ENCODE data around the gene SPDYE2B.
"Not testable (repeated sequence)": the region's sequence is repeated elsewhere in the genome, so short reads cannot be mapped to it uniquely, and the experiment has no call there.

SPDYE2B gene, protein sequence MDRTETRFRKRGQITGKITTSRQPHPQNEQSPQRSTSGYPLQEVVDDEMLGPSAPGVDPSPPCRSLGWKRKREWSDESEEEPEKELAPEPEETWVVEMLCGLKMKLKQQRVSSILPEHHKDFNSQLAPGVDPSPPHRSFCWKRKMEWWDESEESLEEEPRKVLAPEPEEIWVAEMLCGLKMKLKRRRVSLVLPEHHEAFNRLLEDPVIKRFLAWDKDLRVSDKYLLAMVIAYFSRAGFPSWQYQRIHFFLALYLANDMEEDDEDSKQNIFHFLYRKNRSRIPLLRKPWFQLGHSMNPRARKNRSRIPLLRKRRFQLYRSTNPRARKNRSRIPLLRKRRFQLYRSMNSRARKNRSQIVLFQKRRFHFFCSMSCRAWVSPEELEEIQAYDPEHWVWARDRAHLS

DNA sequence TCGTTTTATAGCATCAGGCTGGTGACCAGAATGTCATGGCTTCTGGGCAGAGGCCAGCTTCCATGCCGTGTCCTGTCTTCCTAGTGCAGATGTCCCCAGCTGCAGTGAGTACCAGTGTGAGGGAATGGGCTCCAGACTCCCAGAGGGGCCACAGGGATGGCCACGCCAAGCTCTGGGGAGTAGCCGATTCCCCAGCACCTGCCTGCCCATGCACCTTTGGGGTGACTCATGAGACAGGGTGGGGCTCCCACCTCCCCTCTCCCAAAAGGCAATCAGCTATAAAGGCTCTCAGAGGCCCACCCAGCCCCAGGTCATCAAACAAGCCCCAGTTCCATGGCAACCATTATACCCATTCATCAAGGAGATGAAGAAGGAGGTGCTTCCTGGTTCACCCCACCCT lies at the start of gene SPDYE2B:
SPDYE2B (plus strand) TSS at position 396 of the 400 bp plus-strand sequence. CDS start 2,030 bp downstream, outside the sequence.
- DNase-seq, result not testable (repeated sequence)

- not testable (repeated sequence) for DNase-seq
Observed at GRCh38 chr7:102602317-102602716, 47.8 kb upstream of the SPDYE2B start.

DNA sequence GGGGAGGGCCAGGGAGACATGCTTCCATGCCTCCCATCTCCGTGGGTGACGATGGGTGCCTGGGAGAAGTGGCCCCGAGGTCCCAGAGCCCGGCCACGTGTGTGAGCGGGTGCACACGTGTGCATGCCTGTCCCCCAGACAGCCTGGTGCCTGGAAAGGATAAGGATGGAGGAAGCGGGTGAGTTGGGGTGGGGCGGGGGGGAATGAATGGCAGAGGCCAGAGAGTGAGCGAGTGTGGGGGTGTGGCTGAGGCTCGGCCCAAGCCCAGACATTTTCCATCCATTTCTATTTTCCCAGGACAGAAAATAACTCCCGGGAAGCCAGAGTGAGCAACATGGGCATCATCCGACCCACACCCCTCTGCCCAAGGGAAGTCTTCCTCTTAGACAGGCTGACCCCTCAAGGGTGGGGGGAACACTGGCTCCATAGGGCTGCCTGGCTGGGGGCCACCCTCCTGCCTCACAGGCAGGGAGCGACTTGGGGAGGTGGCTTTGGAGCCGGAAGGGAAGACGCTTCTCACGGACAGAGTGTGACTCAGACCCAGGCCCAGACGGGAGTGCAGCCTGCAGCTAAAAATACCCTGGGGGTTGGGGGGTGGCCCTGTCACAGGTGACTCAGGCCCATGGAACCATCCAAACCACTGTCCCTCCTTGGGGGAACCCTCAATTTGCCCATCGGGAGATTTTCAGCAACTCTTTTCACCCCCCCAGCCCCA lies 45.5 kb upstream of the SPDYE2B start:
- DNase-seq, result not testable (repeated sequence)

DNA sequence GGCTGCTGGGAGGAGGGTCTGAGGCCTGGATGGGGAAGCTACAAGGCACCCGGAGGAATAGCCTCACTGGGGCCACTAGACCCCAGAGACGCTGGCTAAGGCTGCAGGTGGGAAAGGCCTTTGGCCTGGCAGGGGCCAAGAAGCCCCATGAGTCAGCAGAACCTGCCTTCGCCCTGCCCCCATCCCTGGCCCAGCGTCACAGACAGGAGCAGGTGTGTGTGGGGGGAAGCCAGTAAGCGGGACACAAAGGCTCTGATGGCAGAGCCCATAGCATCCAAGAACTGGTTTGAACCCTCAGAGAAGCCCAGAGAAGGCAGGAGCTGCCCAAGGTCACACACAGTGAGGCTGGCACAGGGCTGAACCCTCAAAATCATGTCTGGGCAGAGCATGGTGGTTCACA lies 43.3 kb upstream of the SPDYE2B start:
- not testable (repeated sequence) for DNase-seq

GRCh38 chr7:102609734-102610133 lies 40.4 kb upstream of the SPDYE2B start:
- not testable (repeated sequence) for DNase-seq

GRCh38 chr7:102610441-102610840 lies 39.7 kb upstream of the SPDYE2B start:
- not testable (repeated sequence) for DNase-seq

DNA sequence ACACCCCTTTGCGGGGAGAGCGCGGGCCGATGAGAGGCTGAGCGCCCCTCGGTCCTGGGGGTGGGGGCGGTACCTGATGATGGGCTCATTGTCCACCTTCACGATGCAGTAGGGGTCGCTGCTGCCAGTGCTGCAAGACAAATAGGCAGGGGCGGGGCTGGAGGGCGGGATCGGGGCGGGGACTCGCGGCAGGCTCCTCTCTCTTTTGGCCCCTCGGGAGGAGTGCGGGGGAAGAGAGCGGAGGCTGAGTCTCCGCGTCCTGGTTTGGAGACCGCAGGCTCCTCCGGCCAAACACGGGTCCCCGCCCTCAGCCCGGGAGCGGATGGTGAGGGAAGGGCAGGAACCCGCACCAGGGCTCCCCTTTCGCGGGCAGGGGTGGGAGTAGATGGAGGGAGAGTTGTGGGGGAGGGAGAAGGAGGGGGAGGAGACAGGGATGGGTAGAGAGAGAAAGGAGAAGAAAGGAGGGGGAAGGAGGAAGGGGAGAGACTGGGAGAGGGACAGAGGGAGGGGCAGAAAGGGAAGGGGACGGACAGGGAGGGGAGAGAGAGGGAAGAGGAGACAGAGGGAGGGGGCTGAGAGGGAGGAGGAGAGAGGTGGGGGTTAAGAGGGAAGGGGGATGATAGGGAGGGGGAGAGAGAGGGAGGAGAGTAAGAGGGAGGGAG lies 39.0 kb upstream of the SPDYE2B start:
- not testable (repeated sequence) for DNase-seq

DNA sequence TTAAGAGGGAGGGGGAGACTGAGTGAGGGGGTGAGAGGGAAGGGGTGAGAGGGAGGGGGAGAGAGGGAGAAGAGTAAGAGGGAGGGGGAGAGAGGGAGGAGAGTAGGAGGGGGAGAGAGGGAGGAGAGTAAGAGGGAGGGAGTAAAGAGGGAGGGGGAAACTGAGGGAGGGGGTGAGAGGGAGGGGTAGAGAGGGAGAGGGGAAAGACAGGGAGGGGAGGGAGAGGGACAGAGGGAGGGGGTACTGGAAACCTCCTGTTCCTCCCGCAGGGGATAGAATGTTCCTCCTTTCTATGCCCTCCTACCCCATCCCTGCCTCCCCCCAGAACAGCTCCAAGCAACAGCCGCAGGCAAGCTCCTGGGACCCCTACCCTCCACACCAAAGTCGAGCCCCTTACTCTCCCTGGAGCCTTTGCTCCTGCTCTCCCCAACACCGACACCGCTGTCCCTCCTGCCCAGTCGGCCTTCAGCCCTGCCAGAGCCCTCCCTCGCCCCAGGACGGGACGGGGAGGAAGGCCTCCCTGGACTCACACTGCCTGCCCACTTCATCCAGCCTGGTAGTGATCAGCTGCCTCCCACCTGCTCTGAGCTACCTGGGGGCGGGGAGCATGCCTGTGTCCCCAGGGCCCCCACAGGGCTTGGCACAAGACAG lies 38.3 kb upstream of the SPDYE2B start:
- not testable (repeated sequence) for DNase-seq

GRCh38 chr7:102613575-102614345 lies 36.4 kb upstream of the SPDYE2B start:
- not testable (repeated sequence) for DNase-seq

DNA sequence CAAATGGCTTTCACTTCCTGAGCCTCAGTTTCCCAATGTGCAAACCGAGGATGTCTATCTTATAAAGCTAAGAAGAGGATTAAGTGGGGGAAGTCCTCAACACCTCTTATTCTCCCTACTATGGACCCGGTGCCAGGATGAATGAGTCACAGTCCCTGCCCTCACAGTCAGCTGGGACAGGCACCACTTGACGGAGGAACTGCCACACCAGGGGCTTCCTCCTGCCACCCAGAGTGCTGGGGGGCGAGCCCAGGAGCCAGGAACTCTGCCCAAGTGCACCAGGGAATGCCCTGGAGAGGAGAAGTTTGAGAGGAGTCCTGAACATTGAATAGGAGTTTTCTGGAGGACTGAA lies 35.8 kb upstream of the SPDYE2B start:
- DNase-seq, result not testable (repeated sequence)

DNA sequence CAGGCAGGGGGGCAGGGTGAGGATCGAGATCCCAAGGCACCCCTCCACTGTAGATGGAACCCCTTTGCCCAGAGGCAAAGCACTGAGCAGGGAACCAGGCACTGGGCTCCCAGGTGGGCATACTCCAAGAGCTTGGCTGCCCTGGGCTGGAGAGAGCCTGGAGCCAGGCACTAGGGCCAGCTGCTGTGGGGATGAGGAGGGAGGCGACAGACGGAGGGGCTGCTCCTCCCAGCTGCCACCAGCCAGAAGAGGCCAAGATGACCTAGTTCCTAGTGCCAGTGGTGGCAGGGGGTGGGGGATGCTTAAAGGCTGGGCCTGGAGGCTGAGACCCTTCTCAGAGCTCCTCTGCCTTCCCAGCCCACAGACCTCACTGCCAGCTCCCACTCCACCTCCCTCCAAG lies 35.2 kb upstream of the SPDYE2B start:
- DNase-seq, result not testable (repeated sequence)

GRCh38 chr7:102615930-102616329 lies 34.2 kb upstream of the SPDYE2B start:
- DNase-seq, result not testable (repeated sequence)

GRCh38 chr7:102616507-102617125 lies 33.5 kb upstream of the SPDYE2B start, which contains the start of gene RASA4:
TSS of gene RASA4 (minus strand) at chr7:102616756. CDS start at chr7:102616689, 67 bp downstream.
- DNase-seq, result not testable (repeated sequence)

DNA sequence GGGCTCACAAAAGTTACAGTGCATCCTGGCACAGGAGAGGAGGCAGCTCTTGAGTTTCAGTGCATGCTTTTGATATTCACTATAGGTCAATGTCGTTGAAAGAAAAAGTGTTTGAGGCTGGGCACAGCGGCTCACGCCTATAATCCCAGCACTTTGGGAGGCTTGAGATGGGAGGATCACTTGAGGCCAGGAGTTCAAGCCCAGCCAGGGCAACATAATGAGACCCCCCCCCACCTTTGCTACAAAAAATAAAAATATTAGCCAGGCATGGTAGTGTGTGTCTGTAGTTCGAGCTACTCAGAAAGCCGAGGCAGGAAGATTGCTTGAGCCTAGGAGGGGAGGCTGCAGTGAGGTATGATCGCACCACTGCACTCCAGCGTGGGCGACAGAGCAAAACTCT lies 32.0 kb upstream of the SPDYE2B start:
- DNase-seq, result not testable (repeated sequence)

- DNase-seq, result not testable (repeated sequence)
Observed at GRCh38 chr7:102627271-102627904, 22.7 kb upstream of the SPDYE2B start.

- not testable (repeated sequence) for DNase-seq
Observed at GRCh38 chr7:102630622-102631021, 19.5 kb upstream of the SPDYE2B start.

GRCh38 chr7:102634299-102634698 lies 15.8 kb upstream of the SPDYE2B start:
- not testable (repeated sequence) for DNase-seq

GRCh38 chr7:102635354-102635753 lies 14.8 kb upstream of the SPDYE2B start:
- DNase-seq, result not testable (repeated sequence)

DNA sequence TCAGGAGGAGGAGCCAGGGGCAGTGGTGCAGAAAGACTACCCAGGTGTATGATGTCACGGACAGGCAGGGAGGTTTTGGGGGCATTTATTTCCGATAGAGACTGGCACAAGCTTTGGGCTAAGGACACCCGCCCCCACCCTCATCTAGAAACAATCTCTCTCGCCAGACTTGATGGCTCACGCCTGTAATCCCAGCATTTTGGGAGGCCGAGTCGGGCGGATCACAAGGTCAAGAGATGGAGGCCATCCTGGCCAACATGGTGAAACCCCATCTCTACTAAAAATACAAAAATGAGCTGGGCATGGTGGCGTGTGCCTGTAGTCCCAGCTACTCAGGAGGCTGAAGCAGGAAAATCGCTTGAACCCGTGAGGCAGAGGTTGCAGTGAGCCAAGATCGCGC lies 13.2 kb upstream of the SPDYE2B start:
- not testable (repeated sequence) for DNase-seq

DNA sequence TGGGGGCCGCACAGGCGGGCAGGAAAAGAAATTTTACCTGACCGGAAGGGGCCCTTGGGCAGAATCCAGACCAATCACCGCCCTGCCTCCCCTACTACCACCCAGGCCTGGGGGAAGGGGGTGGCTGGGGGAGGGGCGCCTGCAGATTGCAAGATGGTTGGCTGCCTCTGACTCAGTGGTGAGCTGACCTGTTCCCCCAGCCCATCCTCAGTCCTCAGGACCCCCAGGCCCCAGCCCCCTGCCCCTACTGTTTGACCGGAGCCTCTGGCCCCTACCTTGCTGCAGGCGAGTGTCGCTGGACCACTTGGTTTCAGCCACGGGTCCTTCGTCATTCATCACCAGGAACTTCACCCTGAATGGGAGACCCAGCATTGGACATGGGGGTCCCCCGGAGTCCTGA lies 11.3 kb upstream of the SPDYE2B start:
- not testable (repeated sequence) for DNase-seq

- DNase-seq, result not testable (repeated sequence)
Observed at GRCh38 chr7:102642691-102643090, 7.4 kb upstream of the SPDYE2B start, which contains the start of gene UPK3BL1. TSS of gene UPK3BL1 (minus strand) at chr7:102642791. CDS start at chr7:102642741, 50 bp downstream.
